ENCODE measurements around the gene FOXP2. TPM values are rescaled to one million over a fixed set of nuclear protein-coding genes. Genes with fewer than 3 reads are reported as not detected.
"Not testable (repeated sequence)": the region's sequence is repeated elsewhere in the genome, so short reads cannot be mapped to it uniquely, and the experiment has no call there.

The FOXP2 gene
- total RNA-seq, 4 donors from 2014 or later, result 42.3 to 83.7 (median 50.7) TPM

GRCh38 chr7:114431189-114431588, 16.6 kb downstream of the FOXP2 start:
- WGBS, 2 donors (ENCODE audit: low coverage in 1 of 2), result 93% methylated on average over 4 to 5 of the region's 5 CpGs
- no peaks in the 10 kb centered on the region for H3K9me3 ChIP-seq
- TF ChIP-seq POLR2A (IDR thresholded peaks at IDR 0.05) (no peak), POLR2AphosphoS5 (IDR thresholded peaks at IDR 0.05) (no peak), EP300 (IDR thresholded peaks at IDR 0.05) (no peak)
- TF ChIP-seq, protein P1, sequence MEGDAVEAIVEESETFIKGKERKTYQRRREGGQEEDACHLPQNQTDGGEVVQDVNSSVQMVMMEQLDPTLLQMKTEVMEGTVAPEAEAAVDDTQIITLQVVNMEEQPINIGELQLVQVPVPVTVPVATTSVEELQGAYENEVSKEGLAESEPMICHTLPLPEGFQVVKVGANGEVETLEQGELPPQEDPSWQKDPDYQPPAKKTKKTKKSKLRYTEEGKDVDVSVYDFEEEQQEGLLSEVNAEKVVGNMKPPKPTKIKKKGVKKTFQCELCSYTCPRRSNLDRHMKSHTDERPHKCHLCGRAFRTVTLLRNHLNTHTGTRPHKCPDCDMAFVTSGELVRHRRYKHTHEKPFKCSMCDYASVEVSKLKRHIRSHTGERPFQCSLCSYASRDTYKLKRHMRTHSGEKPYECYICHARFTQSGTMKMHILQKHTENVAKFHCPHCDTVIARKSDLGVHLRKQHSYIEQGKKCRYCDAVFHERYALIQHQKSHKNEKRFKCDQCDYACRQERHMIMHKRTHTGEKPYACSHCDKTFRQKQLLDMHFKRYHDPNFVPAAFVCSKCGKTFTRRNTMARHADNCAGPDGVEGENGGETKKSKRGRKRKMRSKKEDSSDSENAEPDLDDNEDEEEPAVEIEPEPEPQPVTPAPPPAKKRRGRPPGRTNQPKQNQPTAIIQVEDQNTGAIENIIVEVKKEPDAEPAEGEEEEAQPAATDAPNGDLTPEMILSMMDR (IDR thresholded peaks at IDR 0.05), result no peak
- no peaks in the 10 kb centered on the region for H3K36me3 ChIP-seq
- H3K4me3 ChIP-seq, result no peak overlapping the region
- no peak overlapping the region for H3K27ac ChIP-seq
- no peak for ATAC-seq
- H3K4me1 ChIP-seq, result peaks cover 0 to 50% (median 3%) of the 10 kb centered on the region in 3 donors
- H3K27me3 ChIP-seq, result no peaks in the 10 kb centered on the region

GRCh38 chr7:114432061-114432460, 17.4 kb downstream of the FOXP2 start:
- ATAC-seq, result no peak

GRCh38 chr7:114432703-114433102, 18.1 kb downstream of the FOXP2 start:
- no peak overlapping the region for H3K4me3 ChIP-seq
- peaks cover 0 to 37% (median 3%) of the 10 kb centered on the region in 3 donors for H3K4me1 ChIP-seq
- ATAC-seq, result no peak
- H3K27ac ChIP-seq, result no peak overlapping the region
- no peaks in the 10 kb centered on the region for H3K36me3 ChIP-seq
- no peaks in the 10 kb centered on the region for H3K27me3 ChIP-seq
- no peaks in the 10 kb centered on the region for H3K9me3 ChIP-seq
- TF ChIP-seq POLR2AphosphoS5 (IDR thresholded peaks at IDR 0.05), result no peak
- no peak for TF ChIP-seq POLR2A (IDR thresholded peaks at IDR 0.05)
- TF ChIP-seq, protein P1 (IDR thresholded peaks at IDR 0.05), result no peak
- no peak for TF ChIP-seq EP300 (IDR thresholded peaks at IDR 0.05)
- WGBS, 2 donors (ENCODE audit: low coverage in 1 of 2), result 62 to 67% methylated on average over 3 of the region's 3 CpGs

More at GRCh38 chr7:114432061-114432460, 17.4 kb downstream of the FOXP2 start:
- TF ChIP-seq EP300 (IDR thresholded peaks at IDR 0.05) (no peak), POLR2A (IDR thresholded peaks at IDR 0.05) (no peak), POLR2AphosphoS5 (IDR thresholded peaks at IDR 0.05) (no peak)
- TF ChIP-seq, protein P1 (IDR thresholded peaks at IDR 0.05), result no peak
- Histone ChIP-seq H3K9me3 (no peaks in the 10 kb centered on the region), H3K27ac (no peak overlapping the region), H3K4me3 (no peak overlapping the region), H3K36me3 (no peaks in the 10 kb centered on the region), H3K27me3 (no peaks in the 10 kb centered on the region), H3K4me1 (peaks cover 0 to 41% (median 3%) of the 10 kb centered on the region in 3 donors)

DNA sequence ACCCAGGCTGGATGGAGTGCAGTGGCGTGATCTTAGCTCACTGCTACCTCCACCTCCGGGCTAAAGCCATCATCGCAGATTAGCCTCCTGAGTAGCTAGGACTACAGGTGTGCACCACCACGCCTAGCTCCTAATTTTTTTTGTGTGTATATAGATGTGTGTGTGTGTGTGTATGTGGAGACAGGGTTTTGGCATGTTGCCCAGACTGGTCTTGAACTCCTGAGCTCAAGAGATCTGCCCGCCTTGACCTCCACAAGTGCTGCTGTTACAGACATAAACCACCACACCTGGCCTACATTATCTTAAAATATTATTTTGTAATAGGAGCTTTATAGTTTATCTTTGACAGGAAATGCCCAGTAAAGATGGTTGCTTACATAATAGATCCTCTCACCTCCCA, 25.0 kb downstream of the FOXP2 start:
- TF ChIP-seq, protein P1 (IDR thresholded peaks at IDR 0.05), result no peak
- no peak for TF ChIP-seq POLR2AphosphoS5 (IDR thresholded peaks at IDR 0.05)
- no peak for TF ChIP-seq POLR2A (IDR thresholded peaks at IDR 0.05)
- no peak for TF ChIP-seq EP300 (IDR thresholded peaks at IDR 0.05)
- H3K9me3 ChIP-seq, result no peaks in the 10 kb centered on the region
- WGBS, 2 donors (ENCODE audit: low coverage in 1 of 2), result 74 to 82% methylated on average over 4 to 5 of the region's 5 CpGs
- no peak overlapping the region for H3K4me3 ChIP-seq
- no peak for ATAC-seq
- H3K36me3 ChIP-seq, result no peaks in the 10 kb centered on the region
- H3K27ac ChIP-seq, result no peak overlapping the region
- H3K4me1 ChIP-seq, result peaks cover 0 to 5% (median 0%) of the 10 kb centered on the region in 3 donors
- H3K27me3 ChIP-seq, result no peaks in the 10 kb centered on the region

DNA sequence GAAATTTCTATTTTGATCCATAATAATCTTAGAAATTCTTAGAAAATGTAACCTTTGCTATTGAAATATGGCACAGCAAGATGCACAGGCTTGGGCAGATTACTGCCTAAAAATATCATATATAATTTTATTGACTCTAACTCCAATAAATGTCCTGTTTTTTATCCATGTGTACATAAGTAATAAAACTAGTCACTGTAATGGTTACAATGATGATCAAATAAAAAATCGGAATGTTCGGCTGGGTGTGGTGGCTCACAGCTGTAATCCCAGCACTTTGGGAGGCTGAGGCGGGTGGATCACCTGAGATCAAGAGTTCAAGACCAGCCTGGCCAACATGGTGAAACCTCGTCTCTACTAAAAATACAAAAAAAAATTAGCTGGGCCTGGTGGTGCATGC, 26.3 kb downstream of the FOXP2 start:
- H3K27ac ChIP-seq, H3K4me1 ChIP-seq, H3K4me3 ChIP-seq, ATAC-seq, H3K36me3 ChIP-seq, H3K27me3 ChIP-seq, H3K9me3 ChIP-seq: not testable (repeated sequence)
- 81 to 94% methylated on average over 4 of the region's 4 CpGs for WGBS, 2 donors (ENCODE audit: low coverage in 1 of 2)

Measured in gastroesophageal sphincter (tissue), 4 donors.